HAP-1 (cell line): ENCODE data around the gene DNER.

Source experiments
- DNase-seq, 2 experiments: peaks; one replicate each; pipeline ENCODE4 v3.0.0-alpha.2; 2016 to 2020; ENCODE audit warnings: low spot score in 2 of 2
- H3K27me3 ChIP-seq: fragments of 250-450 bp; sonication (Bioruptor Pico); 2 replicates; pipeline ENCODE4 v1.5.1; 2020; ENCODE audit warnings: low read depth, mild to moderate bottlenecking, moderate library complexity
- H3K36me3 ChIP-seq: fragments of 250-450 bp; sonication (Bioruptor Pico); replicated peaks from 2 replicates; pipeline ENCODE4 v1.5.1; 2020; ENCODE audit warnings: mild to moderate bottlenecking
- H3K4me1 ChIP-seq: fragments of 250-450 bp; sonication (Bioruptor Pico); 2 replicates; pipeline ENCODE4 v1.5.1; 2020; ENCODE audit warnings: mild to moderate bottlenecking
- H3K4me3 ChIP-seq: fragments of 250-450 bp; sonication (Bioruptor Pico); 2 replicates; pipeline ENCODE4 v1.5.1; 2020; ENCODE audit warnings: mild to moderate bottlenecking, moderate library complexity
- H3K9me3 ChIP-seq: fragments of 250-450 bp; sonication (Bioruptor Pico); 2 replicates; pipeline ENCODE4 v1.5.1; 2020; ENCODE audit warnings: mild to moderate bottlenecking, moderate library complexity
- in situ Hi-C: fragments of 300-500 bp; cut with MboI; formaldehyde crosslinking; loops from 3 replicates; pipeline ENCODE4 v1.14.3; 2020; ENCODE audit warnings: low sequenced_read_pairs, inconsistent platforms, mixed read lengths

The DNER gene

DNA sequence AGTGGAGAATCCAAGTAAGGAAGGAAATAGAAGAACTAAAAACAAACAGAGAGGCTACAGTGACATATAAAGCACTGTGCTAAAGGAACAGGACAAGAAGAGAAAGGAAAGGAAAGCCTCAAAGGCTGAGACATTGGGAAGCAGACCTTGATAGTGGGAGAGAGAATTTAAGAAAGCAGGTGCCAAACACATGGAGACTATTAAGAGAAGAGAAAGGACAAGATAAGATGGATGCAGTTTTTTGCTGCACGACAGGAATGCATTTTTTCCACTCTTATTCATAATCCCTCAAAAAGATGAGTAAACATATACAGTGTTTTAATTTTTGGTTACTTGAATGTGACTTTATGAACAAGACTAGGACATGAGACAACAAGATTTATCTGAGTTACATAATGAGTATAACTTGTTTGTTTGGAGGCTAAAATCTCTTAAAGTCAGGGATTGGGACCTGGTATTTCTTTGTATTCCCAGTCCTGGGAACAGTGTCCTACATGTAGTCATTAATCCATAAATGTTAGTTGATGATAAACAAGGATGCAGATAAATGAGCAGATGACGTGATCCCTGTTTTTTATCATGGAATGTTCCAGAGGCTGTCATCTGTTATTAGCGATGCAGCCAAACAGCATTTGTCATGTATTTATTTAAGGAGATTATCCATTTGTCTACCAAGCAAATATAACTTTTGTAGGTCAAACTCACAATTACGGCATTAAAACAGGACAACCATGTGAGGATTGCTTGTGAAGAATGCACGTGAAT lies 141.7 kb downstream of the DNER start:
- no peaks in the 10 kb centered on the region for H3K4me1 ChIP-seq
- H3K9me3 ChIP-seq, result no peaks in the 10 kb centered on the region
- H3K36me3 ChIP-seq, result no peaks in the 10 kb centered on the region
- in situ Hi-C loops, result no loop called here
- H3K4me3 ChIP-seq, result no peak overlapping the region
- DNase-seq, result no peak
- H3K27me3 ChIP-seq, result no peaks in the 10 kb centered on the region

DNA sequence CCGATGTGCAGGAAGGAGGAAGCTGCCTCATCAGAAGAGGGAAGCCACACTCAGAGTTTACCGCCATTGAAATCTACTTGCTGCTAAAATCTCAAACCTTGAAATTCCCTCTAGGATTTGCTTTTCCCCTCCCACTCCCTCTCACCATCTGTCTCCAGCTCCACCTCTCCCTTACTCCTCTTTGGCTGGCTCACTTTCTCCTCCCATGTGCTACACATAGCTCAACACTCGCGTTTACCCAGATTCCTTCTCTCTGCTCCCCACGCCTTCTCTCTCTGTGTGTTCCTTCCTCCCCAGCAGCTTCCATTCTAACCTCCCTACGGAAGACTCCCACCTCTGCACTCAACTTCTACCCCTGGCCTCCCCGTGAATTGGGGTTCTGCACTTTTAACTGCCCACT lies 143.1 kb downstream of the DNER start:
- no peak for DNase-seq
- in situ Hi-C loops, result no loop called here
- no peaks in the 10 kb centered on the region for H3K9me3 ChIP-seq
- no peaks in the 10 kb centered on the region for H3K36me3 ChIP-seq
- no peak overlapping the region for H3K4me3 ChIP-seq
- H3K27me3 ChIP-seq, result no peaks in the 10 kb centered on the region
- H3K4me1 ChIP-seq, result no peaks in the 10 kb centered on the region

DNA sequence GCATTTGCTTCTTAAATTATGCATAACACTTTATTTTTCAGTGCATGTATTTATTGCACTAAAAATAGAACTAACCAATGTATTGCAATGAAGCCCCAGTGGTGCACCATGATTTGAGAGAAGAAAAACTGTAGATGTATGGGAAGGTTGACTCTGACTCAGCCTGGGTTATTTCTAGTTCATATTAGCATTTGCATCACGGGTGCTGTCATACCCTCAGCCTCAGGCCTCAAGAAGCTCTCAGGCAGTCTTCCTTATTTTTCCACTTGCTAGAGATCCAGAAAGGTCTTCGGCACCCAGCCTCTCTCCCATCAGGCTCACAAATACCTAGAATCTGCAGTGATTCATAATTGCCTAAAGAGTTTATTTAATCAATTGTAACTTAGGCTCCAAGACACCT lies 148.0 kb downstream of the DNER start:
- H3K9me3 ChIP-seq, result no peaks in the 10 kb centered on the region
- no peak overlapping the region for H3K4me3 ChIP-seq
- in situ Hi-C loops, result no loop called here
- DNase-seq, result no peak
- H3K36me3 ChIP-seq, result no peaks in the 10 kb centered on the region
- H3K4me1 ChIP-seq, result no peaks in the 10 kb centered on the region
- no peaks in the 10 kb centered on the region for H3K27me3 ChIP-seq

DNA sequence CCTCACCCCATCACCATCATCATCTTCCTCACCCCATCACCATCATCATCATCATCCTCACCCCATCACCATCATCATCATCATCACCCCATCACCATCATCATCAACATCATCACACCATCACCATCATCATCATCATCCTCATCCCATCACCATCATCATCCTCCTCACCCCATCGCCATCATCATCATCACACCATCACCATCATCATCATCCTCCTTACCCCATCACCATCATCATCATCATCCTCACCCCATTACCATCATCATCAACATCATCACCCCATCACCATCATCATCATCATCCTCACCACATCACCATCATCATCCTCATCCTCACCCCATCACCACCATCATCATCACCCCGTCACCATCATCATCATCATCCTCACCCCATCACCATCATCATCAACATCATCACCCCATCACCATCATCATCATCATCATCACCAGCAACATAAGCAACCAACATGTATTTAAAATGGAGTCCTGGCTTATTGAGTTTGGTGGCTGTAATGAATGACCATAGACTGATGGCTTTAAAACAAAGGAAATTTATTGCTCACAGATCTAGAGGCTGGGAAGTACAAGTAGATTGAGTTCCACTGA lies 150.0 kb downstream of the DNER start:
- in situ Hi-C loops, result no loop called here
- no peaks in the 10 kb centered on the region for H3K27me3 ChIP-seq
- no peak for DNase-seq
- no peaks in the 10 kb centered on the region for H3K9me3 ChIP-seq
- no peaks in the 10 kb centered on the region for H3K4me1 ChIP-seq
- no peaks in the 10 kb centered on the region for H3K36me3 ChIP-seq
- no peak overlapping the region for H3K4me3 ChIP-seq

DNA sequence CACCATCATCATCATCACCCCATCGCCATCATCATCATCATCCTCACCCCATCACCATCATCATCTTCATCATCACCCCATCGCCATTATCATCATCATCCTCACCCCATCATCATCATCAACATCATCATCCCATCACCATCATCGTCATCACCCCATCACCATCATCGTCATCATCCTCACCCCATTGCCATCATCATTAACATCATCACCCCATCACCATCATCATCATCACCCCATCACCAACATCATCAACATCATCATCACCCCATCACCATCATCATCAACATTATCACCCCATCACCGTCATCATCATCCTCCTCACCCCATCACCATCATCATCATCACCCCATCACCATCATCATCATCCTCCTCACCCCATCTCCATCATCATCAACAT lies 151.0 kb downstream of the DNER start:
- Histone ChIP-seq H3K4me1 (no peaks in the 10 kb centered on the region), H3K36me3 (no peaks in the 10 kb centered on the region), H3K27me3 (no peaks in the 10 kb centered on the region), H3K9me3 (no peaks in the 10 kb centered on the region), H3K4me3 (no peak overlapping the region)
- no peak for DNase-seq
- in situ Hi-C loops, result no loop called here

DNA sequence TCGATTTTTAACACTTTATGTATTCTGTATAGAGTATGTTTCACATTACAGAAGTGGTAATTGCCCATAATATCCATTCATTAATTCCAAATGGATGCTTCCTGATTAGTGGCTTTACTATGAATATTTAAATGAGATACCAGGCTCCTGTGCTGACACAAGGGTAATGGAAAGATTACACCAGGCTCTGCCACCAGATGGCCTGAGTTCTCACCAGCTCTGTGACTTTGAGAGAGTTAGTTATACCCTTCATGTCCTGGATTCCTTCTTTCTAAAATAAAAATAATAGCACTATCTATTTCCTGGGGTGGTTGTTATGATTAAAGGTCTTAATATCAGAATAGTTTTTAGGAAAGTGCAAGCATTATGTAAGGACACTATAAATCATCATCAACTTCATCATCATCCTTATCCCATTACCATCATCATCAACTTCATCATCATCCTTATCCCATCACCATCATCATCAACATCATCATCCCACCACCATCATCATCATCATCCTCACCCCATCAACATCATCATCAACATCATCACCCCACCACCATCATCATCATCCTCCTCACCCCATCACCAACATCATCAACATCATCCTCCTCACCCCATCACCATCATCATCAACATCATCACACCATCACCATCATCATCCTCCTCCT lies 151.8 kb downstream of the DNER start:
- DNase-seq, result no peak
- Histone ChIP-seq H3K27me3 (no peaks in the 10 kb centered on the region), H3K36me3 (no peaks in the 10 kb centered on the region), H3K4me1 (no peaks in the 10 kb centered on the region), H3K4me3 (no peak overlapping the region), H3K9me3 (no peaks in the 10 kb centered on the region)
- in situ Hi-C loops, result no loop called here

DNA sequence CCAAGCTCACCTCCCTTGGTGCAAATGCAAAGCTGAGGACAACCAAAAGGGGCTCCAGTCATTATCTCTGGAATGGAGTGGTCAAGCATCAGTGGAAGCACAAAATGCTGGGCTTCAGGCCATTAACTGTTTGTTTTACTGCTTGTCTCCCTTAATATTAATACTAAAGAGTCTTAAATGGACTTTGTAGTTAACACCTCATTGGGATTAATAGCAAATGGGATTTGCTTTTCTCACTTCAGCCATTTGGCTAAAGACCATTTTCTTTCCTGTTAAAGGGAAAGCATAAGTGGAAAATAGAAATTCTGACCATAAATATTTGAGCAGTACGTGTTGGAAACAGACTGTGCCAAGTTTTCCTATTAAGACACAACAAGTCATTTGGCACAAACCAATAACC lies 154.4 kb downstream of the DNER start:
- DNase-seq, result no peak
- Histone ChIP-seq H3K36me3 (no peaks in the 10 kb centered on the region), H3K4me3 (no peak overlapping the region), H3K27me3 (no peaks in the 10 kb centered on the region), H3K9me3 (no peaks in the 10 kb centered on the region), H3K4me1 (no peaks in the 10 kb centered on the region)
- in situ Hi-C loops, result no loop called here

DNA sequence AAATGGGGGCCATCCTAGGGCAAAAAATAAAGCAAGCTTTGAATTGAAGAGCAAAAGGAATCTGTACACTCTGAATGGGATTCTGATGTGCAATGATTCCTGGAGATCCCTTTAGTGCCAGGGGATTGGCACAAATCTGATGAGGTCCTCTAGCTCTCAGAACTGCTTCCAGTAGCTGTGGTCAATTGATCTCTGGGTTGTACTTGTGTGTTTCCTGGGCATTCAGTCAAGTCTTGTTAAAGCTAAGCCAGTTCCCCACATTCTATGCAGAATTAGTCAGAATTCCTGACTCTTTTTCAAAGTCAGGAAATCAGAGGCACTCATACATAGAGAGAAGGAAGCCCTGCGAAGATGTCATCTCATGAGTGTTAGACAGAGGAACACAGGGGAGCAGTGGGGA lies 161.3 kb downstream of the DNER start:
- Histone ChIP-seq H3K27me3 (no peaks in the 10 kb centered on the region), H3K9me3 (no peaks in the 10 kb centered on the region), H3K4me3 (no peak overlapping the region), H3K4me1 (no peaks in the 10 kb centered on the region), H3K36me3 (no peaks in the 10 kb centered on the region)
- DNase-seq, result no peak
- in situ Hi-C loops, result no loop called here

DNA sequence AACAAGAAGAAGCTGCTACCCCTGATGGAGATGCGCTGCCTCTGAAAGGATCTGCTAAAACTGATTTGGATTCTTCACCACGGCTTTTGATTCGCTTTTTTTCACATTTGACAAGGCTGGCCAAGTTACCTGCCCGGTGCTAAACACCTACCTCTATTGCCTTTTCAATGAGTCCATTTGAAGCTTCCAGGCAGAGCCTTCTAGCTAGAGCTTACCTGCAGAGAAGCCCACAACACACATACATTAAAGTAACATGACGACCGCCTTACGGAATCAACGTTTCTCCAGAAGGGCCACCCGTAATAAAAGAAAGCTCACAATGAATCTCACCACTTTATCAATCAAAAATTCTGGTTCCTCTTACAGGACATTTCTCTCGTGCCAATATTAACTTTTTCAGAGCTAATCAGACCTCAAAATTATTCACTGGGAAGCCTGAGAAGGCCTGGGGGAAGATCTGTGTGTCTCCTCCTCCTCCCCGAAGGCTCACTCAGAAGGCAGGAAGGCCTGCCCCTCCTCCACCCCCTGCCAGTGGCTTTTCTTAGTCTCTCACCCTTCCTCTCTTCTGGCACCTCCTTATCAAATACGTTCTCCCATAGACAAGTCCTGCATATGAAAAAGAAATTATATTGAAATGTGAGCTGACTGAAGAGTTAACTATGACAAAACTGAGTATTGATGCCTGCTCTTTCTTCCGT lies 171.0 kb downstream of the DNER start:
- in situ Hi-C loops, result no loop called here
- no peaks in the 10 kb centered on the region for H3K9me3 ChIP-seq
- no peak for DNase-seq

DNA sequence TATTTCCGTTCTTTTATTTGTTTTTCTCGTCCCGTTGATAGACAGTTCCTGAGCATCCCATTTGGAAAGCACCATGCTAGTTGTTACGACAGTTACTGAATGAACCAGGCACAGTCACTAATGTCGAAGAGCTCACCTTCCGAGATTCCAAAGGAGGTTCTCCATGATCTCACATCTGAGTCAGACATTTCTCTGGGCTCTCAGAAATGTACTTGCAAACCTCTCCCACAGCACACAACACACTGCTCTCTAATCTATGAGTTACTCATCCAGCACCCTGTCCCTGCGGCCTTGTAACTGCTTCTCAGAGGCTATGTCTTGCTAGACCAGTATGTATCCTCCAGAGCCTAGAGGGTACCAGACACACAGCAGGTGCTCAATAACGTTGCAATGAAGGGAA lies 174.7 kb downstream of the DNER start:
- in situ Hi-C loops, result no loop called here
- H3K36me3 ChIP-seq, result no peaks in the 10 kb centered on the region
- H3K4me3 ChIP-seq, result no peak overlapping the region
- H3K4me1 ChIP-seq, result no peaks in the 10 kb centered on the region
- DNase-seq, result no peak
- no peaks in the 10 kb centered on the region for H3K27me3 ChIP-seq
- no peaks in the 10 kb centered on the region for H3K9me3 ChIP-seq

More for the DNA sequence above, 171.0 kb downstream of the DNER start:
- Histone ChIP-seq H3K4me1 (no peaks in the 10 kb centered on the region), H3K36me3 (no peaks in the 10 kb centered on the region), H3K4me3 (no peak overlapping the region), H3K27me3 (no peaks in the 10 kb centered on the region)

DNA sequence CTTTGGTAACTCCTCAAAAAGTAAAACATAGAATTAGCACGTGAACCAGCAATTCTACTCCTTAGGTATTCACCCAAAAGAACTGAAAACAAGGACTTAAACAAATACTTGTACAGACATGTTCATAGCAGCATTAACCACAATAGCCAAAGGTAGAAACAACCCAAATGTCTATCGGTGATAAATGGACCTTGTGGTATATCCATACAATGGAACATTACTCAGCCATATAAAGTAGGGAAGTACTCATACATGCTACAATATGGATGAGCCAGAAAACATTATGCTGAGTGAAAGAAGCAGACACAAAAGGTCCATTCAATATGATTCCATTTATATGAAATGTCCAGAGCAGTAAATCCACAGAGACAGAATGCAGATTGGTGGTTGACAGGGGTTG lies 182.8 kb downstream of the DNER start:
- Histone ChIP-seq H3K9me3 (no peaks in the 10 kb centered on the region), H3K36me3 (no peaks in the 10 kb centered on the region), H3K27me3 (no peaks in the 10 kb centered on the region), H3K4me1 (no peaks in the 10 kb centered on the region), H3K4me3 (no peak overlapping the region)
- in situ Hi-C loops, result no loop called here
- DNase-seq, result no peak

DNA sequence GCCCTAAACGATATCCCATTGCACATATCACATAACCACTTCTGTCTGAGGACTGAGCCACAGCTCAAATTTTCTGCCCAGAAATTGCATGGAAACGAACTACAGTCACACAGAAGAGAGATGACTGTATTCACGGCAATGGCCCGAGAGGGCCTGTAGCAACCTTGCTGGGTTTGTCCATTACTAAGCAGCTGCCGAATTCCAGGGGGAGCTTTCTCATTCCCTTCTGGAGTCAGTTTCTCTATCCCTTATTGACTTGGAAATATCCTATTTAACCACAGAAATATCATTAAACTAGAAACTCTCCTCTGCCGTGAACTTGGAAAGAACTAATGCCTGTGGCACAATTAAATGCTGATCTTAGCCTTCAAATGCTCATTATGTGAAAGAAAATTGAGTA lies 183.9 kb downstream of the DNER start:
- Histone ChIP-seq H3K36me3 (no peaks in the 10 kb centered on the region), H3K4me3 (no peak overlapping the region), H3K4me1 (no peaks in the 10 kb centered on the region), H3K9me3 (no peaks in the 10 kb centered on the region), H3K27me3 (no peaks in the 10 kb centered on the region)
- in situ Hi-C loops, result no loop called here
- DNase-seq, result no peak

DNA sequence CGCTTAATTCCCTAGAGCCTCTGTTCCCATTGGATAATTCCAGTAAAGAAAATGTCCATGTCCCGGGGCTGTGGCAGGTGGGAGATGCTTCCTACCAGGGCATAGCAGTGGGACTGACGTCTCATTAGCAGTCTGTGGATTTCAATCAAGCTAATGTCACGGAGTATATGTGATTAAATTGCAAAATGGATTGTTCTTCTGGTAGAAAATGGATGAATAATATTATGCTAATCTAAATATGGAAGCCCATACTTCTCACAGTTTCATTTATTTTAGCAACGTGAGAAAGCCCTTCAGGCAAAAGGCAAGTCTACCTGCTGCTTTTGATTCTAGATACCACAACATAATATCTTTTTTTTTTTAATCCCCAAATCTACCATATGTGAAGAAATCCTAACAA lies 185.5 kb downstream of the DNER start:
- Histone ChIP-seq H3K9me3 (no peaks in the 10 kb centered on the region), H3K4me1 (no peaks in the 10 kb centered on the region), H3K36me3 (no peaks in the 10 kb centered on the region), H3K27me3 (no peaks in the 10 kb centered on the region), H3K4me3 (no peak overlapping the region)
- DNase-seq, result no peak
- in situ Hi-C loops, result no loop called here

DNA sequence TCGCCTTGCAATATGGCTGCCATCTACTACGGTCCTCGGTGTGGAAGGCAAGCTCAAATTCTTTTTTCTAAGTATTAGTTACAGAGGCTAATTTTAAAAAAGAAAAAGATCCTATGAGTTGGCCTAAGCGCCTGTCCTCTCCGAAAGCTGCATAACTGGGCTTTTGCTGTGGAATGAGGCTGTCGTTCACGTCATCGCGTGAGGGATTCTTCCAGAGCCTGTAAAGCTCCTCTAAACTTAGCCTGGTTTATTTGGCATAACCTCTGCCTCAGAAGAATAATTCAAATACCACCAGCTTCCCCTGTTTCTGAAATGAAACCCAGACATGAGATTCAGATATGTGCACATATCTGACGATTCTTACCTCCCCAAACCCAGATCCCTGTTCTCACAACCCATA lies 187.4 kb downstream of the DNER start:
- Histone ChIP-seq H3K27me3 (peaks cover 2% of the 10 kb centered on the region; the same call in 1 of the 2 replicates), H3K36me3 (no peaks in the 10 kb centered on the region), H3K4me3 (no peak overlapping the region), H3K9me3 (no peaks in the 10 kb centered on the region), H3K4me1 (no peaks in the 10 kb centered on the region)
- DNase-seq, result no peak
- in situ Hi-C loops, result no loop called here
